Adipose tissue (tissue), 3 donors: ENCODE measurements around the gene KCTD21. TPM values are rescaled to one million over a fixed set of nuclear protein-coding genes. Genes with fewer than 3 reads are reported as not detected.

ENCODE experiments used
- H3K27ac ChIP-seq: one replicate; pipeline ENCODE4 v1.5.1; 2013; ENCODE audit warnings: low read depth, low read length
- WGBS, 3 donors: extraction: QIAGEN DNeasy Blood & Tissue Kit; methylation state at CpG; one replicate each; pipeline ENCODE4 v1.1.7; 2013; 5-methylcytosine and 5-hydroxymethylcytosine counted together
- polyA plus RNA-seq, 3 donors: library from polyadenylated mRNA; stranded (reverse); fragments of 200-250 nt; gene quantifications; one replicate each; pipeline ENCODE4 v1.2.3, GENCODE V29; 2013
- donor health status: healthy with polysubstance abuse.
- donor health status: Bipolar disorder and iron deficiency.
- donor health status: healthy.

KCTD21 gene
- polyA plus RNA-seq, 3 donors, result 2.7 to 8.4 (median 7.6) TPM

GRCh38 chr11:78161962-78162371 lies 26.5 kb downstream of the KCTD21 start:
- 38 to 67% (median 39%) methylated on average over 5 of the region's 5 CpGs for WGBS, 3 donors
- no peak overlapping the region for H3K27ac ChIP-seq

GRCh38 chr11:78161346-78161745 lies 27.1 kb downstream of the KCTD21 start:
- 73 to 100% (median 100%) methylated on average over 2 of the region's 2 CpGs for WGBS, 3 donors
- H3K27ac ChIP-seq, result no peak overlapping the region

GRCh38 chr11:78160557-78160956 lies 27.9 kb downstream of the KCTD21 start:
- WGBS, 3 donors, result 83 to 93% (median 92%) methylated on average over 1 of the region's 1 CpG
- no peak overlapping the region for H3K27ac ChIP-seq

DNA sequence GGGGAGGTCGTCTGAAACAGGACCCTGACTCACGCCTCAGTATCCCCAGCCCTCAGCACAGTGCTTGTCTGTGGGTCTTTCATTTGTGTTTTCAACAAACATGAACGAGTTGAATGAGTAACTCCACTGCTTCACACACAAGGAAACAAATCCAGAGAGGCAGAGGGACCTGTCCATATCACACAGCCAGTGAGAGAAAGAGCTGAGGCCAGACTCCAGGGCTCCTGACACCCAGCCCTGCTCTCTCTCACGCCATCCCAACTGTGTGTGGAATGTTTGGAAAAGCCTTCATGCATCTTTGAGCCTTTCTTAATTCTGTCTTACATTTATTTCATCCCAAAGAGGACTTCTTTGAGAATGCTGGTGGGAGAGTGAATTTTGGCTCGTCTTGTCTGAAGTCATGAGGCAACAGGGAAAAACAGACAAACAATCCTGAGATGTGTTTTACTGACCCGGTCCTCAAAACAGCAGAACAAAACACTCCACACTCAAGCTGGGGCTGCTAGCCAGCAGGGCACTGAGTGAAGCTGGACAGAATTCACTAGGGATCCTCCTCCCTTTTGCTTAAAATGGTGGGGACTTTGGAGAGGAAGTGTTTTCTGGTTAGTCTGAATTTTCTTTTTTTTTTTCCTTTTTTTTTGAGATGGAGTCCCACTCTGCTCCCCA lies 29.3 kb downstream of the KCTD21 start:
- WGBS, 3 donors, result 56 to 72% (median 67%) methylated on average over 6 of the region's 6 CpGs
- H3K27ac ChIP-seq, result no peak overlapping the region

DNA sequence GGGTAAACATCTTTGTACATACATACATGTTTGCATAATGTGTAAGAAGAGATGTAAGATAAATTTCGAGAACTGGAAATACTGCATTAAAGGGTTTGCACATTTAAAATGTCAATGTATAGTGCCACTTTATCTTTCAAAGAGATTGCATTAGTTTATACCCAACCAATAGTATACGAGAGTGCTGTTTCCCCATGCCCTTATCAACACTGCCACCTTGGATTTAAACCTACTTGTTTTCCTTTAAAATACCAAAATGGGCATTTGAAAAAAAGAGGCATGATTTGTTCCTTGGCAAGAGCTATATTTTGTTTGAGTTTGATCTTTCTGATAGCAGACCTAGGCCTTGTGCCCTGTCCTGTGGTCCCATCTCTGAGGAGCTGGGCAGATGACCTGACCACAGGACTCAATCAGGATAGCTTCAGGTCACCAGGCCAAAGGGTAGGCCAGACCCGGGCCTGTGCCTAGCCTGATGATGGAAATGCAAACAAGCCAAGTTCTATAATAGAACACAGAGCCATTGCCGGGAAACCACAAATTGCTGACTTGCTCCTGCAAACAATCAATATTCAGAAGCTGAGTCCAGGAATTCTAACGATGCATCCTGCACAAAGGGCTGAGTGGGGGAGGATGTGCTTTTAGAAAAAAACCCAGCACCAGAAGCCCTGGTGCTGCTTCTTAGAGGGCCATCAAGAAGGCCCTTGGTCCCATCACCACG lies 32.1 kb downstream of the KCTD21 start:
- no peak overlapping the region for H3K27ac ChIP-seq
- 35 to 61% (median 60%) methylated on average over 6 of the region's 6 CpGs for WGBS, 3 donors

DNA sequence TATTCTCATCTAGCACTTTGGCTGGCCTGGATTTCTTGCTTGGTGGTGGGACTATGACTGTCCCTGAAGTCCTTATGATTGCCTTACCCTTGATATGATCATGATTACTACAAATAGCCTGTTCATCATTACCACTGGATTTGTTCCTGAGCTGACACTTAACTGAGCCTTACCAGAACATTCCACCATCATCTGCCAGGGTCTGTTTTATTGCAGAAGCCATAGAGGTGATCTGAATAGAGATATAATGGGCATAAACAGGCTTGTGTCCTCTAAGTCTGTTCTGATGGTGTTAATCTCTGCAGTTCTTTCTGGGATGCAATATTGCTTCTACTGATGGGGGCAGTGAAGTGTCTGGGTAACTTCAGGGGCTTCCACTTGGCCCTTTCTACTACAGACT lies 36.6 kb downstream of the KCTD21 start:
- no peak overlapping the region for H3K27ac ChIP-seq

DNA sequence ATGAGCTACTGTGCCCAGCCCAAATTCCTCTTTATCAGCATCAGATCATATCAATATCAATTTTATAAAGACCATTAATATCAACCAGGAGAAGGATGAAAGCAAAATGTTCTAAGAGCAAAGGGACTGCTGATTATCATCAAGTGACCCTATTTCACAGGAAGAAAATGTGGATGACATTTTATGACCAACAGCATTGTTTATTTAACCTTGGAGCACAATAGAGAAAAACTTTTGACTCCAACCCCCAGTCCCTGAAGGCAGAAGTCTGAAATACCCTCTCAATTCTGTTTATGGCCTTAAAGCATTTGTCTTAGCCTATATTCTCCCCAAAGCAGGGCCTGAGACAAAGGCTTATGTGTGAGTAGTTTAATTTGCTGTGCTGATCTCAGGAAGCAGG lies 37.7 kb downstream of the KCTD21 start:
- H3K27ac ChIP-seq, result no peak overlapping the region

DNA sequence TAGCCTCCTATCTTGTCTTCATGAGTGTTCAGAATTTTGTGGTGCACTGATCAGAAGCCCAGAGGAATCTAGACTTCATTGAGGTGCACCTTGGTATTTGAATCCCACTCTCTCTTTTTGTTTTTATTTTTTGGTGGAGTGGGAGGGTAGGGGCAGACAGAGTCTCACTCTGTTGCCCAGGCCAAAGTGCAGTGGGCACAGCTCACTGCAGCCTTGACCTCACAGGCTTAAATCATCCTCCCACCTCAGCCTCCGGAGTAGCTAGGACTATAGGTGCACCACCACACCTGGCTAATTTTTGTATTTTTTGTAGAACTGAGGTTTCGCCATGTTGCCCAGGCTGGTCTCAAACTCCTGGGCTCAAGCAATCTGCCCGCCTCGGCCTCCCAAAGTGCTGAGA lies 38.1 kb downstream of the KCTD21 start:
- no peak overlapping the region for H3K27ac ChIP-seq
- 93 to 96% (median 94%) methylated on average over 4 of the region's 4 CpGs for WGBS, 3 donors

DNA sequence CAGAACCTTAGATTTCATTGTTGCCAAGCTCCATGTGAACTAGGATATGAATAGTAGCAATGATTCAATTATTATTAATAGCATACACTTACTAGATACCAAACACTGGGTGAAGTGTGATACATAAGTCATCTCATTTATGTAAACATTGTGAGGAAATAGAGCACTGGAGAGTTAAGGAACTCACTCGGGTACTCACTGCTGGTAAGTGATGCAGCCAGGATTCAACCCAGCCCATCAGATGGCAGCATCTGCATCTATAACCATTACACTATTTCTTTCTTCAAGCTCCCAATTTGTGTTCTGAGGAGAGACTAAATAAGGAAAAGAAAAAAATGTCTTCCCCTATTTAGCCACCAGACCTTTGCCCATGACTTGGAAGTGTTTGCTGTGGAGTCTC lies 38.8 kb downstream of the KCTD21 start:
- WGBS, 3 donors, result 11 to 43% (median 18%) methylated on average over 1 of the region's 1 CpG
- no peak overlapping the region for H3K27ac ChIP-seq

GRCh38 chr11:78147807-78148206 lies 40.6 kb downstream of the KCTD21 start:
- H3K27ac ChIP-seq, result no peak overlapping the region
- 89 to 99% (median 91%) methylated on average over 2 of the region's 2 CpGs for WGBS, 3 donors

- 83 to 92% (median 87%) methylated on average over 1 of the region's 1 CpG for WGBS, 3 donors
- no peak overlapping the region for H3K27ac ChIP-seq
These were observed 42.9 kb downstream of the KCTD21 start for GRCh38 chr11:78145511-78146025.

- no peak overlapping the region for H3K27ac ChIP-seq
- WGBS, 3 donors, result 59 to 80% (median 72%) methylated on average over 17 of the region's 17 CpGs
These were observed 47.9 kb downstream of the KCTD21 start for GRCh38 chr11:78140392-78141077.

DNA sequence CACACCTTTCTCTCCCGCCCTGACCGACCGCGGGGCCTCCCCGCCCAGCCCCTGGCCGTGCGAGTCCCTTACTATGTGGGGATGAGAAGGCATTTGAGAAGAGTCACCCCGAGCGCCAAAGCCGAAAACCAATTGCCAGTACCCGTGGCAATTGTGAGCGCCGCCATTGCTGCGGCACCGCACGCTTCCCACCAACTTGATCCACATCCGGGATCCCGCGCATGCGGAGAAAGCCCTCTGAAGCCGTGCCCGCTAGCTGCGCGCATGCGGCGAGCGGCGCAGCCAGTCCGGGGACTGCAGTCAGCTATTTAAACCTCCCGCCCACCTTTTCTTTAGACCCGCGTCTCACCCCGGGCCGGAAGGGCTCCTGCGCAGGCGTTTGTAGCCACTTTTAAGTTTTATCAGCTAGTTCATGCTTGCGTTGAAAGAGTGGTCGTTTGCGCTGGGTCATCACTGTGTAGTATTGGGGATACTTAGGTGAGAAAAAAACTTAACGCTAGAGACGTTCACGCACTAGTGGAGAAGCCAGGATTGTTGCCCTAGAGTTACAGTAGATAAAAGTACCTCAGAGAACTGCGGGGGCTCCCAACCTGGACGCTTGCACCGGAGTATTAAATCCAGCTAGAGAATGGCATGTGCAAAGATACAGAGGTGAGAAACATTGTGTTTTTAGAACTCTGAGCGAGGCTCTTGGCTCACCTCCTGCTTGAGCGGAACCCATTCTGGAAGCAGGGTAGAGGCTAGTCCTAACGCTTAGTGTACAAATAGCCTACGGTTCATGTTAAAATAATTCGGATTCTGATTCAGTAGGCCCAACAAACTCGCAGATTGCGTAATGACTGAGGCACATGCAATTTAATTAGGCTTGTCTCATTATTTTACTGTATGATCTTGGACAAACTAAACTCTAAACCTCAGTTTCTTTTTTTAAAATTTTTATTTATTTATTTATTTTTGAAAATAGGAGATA lies 48.7 kb downstream of the KCTD21 start, which contains the start of gene ALG8:
TSS of gene ALG8 (minus strand) at position 205 of the 970 bp plus-strand sequence. CDS start at position 167, 38 bp downstream.
- 1 to 5% (median 2%) methylated on average over 52 of the region's 52 CpGs for WGBS, 3 donors
- no peak within 1 kb of the TSS for H3K27ac ChIP-seq

DNA sequence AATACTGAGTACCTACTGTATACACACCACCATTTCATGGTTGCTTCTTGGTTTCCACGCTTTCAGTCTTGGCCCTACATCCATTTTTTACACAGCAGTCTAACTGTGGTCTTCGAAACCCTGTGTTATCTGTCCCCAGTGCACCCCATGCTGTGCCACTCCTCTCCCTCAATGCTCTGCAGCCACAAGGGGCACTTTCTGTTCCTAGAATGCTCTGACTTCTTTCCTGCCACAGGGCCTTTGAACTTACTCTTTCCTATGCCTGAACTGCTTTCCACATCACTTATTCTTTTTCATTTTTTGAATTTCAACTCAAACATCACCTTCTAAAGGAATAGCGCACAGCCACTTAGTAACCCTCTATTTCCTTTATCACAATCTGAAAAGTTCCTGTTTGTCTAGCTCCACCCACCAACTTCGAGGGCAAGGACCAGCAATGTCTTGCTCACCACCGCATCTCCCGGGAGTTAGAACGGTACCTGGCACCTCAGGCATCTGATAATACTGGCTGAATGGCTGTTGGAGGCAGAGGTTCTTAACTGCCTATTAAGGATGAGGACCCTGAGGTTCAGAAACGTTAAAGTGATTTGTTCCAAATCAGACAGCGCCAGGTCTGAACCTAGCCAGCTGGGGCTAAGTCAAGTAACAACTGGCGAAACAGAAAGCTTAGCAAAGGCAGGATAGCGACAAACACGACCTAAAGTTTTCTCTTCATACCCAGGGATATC lies 49.6 kb downstream of the KCTD21 start:
- no peak overlapping the region for H3K27ac ChIP-seq
- WGBS, 3 donors, result 18% methylated on average over 12 of the region's 12 CpGs

DNA sequence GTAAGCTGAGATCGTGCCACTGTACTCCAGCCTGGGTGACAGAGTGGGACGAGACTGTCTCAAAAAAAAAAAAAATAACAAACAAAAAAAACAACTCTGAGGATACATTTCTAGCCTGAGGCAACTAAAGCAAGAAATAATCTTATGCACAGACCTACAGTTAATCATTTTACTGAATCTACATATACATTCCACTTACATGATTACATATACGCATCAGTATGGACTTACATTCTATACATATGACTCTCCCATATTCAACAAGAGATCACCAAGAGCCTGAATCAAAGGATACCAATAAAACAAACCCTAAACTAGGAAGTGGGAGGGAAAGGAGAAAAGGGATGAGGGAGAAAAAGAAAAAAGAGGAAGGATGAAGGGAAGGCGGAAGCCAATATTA lies 50.1 kb downstream of the KCTD21 start:
- H3K27ac ChIP-seq, result no peak overlapping the region
- WGBS, 3 donors, result 86 to 90% (median 89%) methylated on average over 4 of the region's 4 CpGs

GRCh38 chr11:78132475-78132874 lies 56.0 kb downstream of the KCTD21 start:
- WGBS, 3 donors, result 64 to 94% (median 87%) methylated on average over 2 of the region's 2 CpGs
- no peak overlapping the region for H3K27ac ChIP-seq

- no peak overlapping the region for H3K27ac ChIP-seq
- 58 to 79% (median 65%) methylated on average over 3 of the region's 3 CpGs for WGBS, 3 donors
These were observed 56.5 kb downstream of the KCTD21 start for GRCh38 chr11:78131956-78132355.

- WGBS, 3 donors, result 93 to 98% (median 96%) methylated on average over 3 of the region's 3 CpGs
These were observed 61.0 kb downstream of the KCTD21 start for GRCh38 chr11:78127403-78127802.

More at GRCh38 chr11:78127403-78127802, 61.0 kb downstream of the KCTD21 start:
- H3K27ac ChIP-seq, result no peak overlapping the region
